Lower lobe of right lung (tissue), 2 donors: ENCODE data around the gene SF3A2. TPM values are rescaled to one million over a fixed set of nuclear protein-coding genes. Genes with fewer than 3 reads are reported as not detected.

ENCODE experiments used
- ATAC-seq, 2 donors: fragments of 200-7000 bp; cut with Tn5 transposase; one replicate each; pipeline ENCODE4 v1.9.1; 2020 to 2022; ENCODE audit warnings: mild to moderate bottlenecking in 2 of 2, moderate library complexity in 2 of 2
- DNase-seq: peaks from one replicate; pipeline ENCODE4 v3.0.0-alpha.2; 2020
- H3K27ac ChIP-seq: fragments of 200-600 bp; one replicate; pipeline ENCODE4 v1.8.0; 2022
- H3K27me3 ChIP-seq: fragments of 200-600 bp; one replicate; pipeline ENCODE4 v1.8.0; 2022; ENCODE audit warnings: low read depth
- H3K36me3 ChIP-seq: fragments of 200-600 bp; one replicate; pipeline ENCODE4 v1.8.0; 2022; ENCODE audit warnings: mild to moderate bottlenecking
- H3K4me1 ChIP-seq: fragments of 200-600 bp; one replicate; pipeline ENCODE4 v1.8.0; 2022
- H3K4me3 ChIP-seq: fragments of 200-600 bp; one replicate; pipeline ENCODE4 v1.8.0; 2022; ENCODE audit warnings: mild to moderate bottlenecking
- H3K9me3 ChIP-seq: fragments of 200-600 bp; one replicate; pipeline ENCODE4 v1.8.0; 2022
- CTCF ChIP-seq: fragments of 200-600 bp; IDR thresholded peaks from one replicate; pipeline ENCODE4 v1.8.0; 2022; ENCODE audit warnings: antibody characterized with exemption, mild to moderate bottlenecking
- intact Hi-C: fragments of 100-400 bp; cut with DNase I; formaldehyde crosslinking; loops from one replicate; pipeline ENCODE4 v1.11.0; 2022
- long read RNA-seq: library from polyadenylated mRNA; unstranded; transcript quantifications from one replicate; pipeline ENCODE4 v2.0.0, GENCODE V29; 2021
- total RNA-seq: library from RNA; stranded (reverse); fragmentation: NEBNext Ultra II Directional; extraction: Animal tissue kit (Norgen Biotek cat#: 25700); gene quantifications from one replicate; pipeline ENCODE4 v1.2.1, GENCODE V29; 2021
- donor health status: DM: no; HTN: yes; CAD: no; lungs with severe emphysema.

SF3A2 gene
- 55.6 TPM for total RNA-seq
- long read RNA-seq, transcript SF3A2-201 (9 exons, 1,963 nt) = major isoform, 18 of 41 reads
- long read RNA-seq, partial matches to known transcripts = 16 of 41 reads
- long read RNA-seq, other reads (novel, unspliced or antisense) = 7 of 41 reads

GRCh38 chr19:2236314-2237050, at the start of gene SF3A2, which contains the start of gene PLEKHJ1:
SF3A2 (plus strand) TSS chr19:2236824; CDS start chr19:2243419, 6,595 bp downstream.
PLEKHJ1 (minus strand) TSS chr19:2236329; CDS start chr19:2236248, 81 bp downstream.
- H3K27me3 ChIP-seq = no peaks in the 10 kb centered on the region
- ATAC-seq = peak; percentile 94 to 96
- intact Hi-C loops = no loop called here
- H3K36me3 ChIP-seq = peaks cover 25% of the 10 kb centered on the region
- peak; percentile 96 for DNase-seq
- peak within 1 kb of the TSS; percentile 99 for H3K27ac ChIP-seq
- no peaks in the 10 kb centered on the region for H3K9me3 ChIP-seq
- peak; percentile 97 for TF ChIP-seq CTCF
- H3K4me3 ChIP-seq = peak within 1 kb of the TSS; percentile 99
- peaks cover 58% of the 10 kb centered on the region for H3K4me1 ChIP-seq

GRCh38 chr19:2187159-2187558, 49.5 kb upstream of the SF3A2 start:
- Histone ChIP-seq H3K27ac (peak overlapping the region; percentile 75), H3K4me3 (peak overlapping the region; percentile 4), H3K36me3 (peaks cover 55% of the 10 kb centered on the region), H3K9me3 (no peaks in the 10 kb centered on the region), H3K27me3 (no peaks in the 10 kb centered on the region), H3K4me1 (peaks cover 61% of the 10 kb centered on the region)
- DNase-seq = no peak
- intact Hi-C loops = no loop called here
- TF ChIP-seq CTCF = no peak
- no peak for ATAC-seq

GRCh38 chr19:2188708-2189385, 47.8 kb upstream of the SF3A2 start:
- H3K4me1 ChIP-seq = peaks cover 50% of the 10 kb centered on the region
- no peaks in the 10 kb centered on the region for H3K27me3 ChIP-seq
- peak overlapping the region; percentile 4 for H3K27ac ChIP-seq
- no peak overlapping the region for H3K4me3 ChIP-seq
- peaks cover 62% of the 10 kb centered on the region for H3K36me3 ChIP-seq
- no peak for DNase-seq
- ATAC-seq = no peak
- intact Hi-C loops = no loop called here
- TF ChIP-seq CTCF = no peak
- H3K9me3 ChIP-seq = no peaks in the 10 kb centered on the region

GRCh38 chr19:2189880-2190279, 46.7 kb upstream of the SF3A2 start:
- H3K4me3 ChIP-seq = no peak overlapping the region
- no peak for TF ChIP-seq CTCF
- no peak overlapping the region for H3K27ac ChIP-seq
- DNase-seq = no peak
- intact Hi-C loops = no loop called here
- peaks cover 43% of the 10 kb centered on the region for H3K4me1 ChIP-seq
- no peaks in the 10 kb centered on the region for H3K9me3 ChIP-seq
- peaks cover 72% of the 10 kb centered on the region for H3K36me3 ChIP-seq
- no peaks in the 10 kb centered on the region for H3K27me3 ChIP-seq
- no peak for ATAC-seq

- H3K36me3 ChIP-seq = peaks cover 82% of the 10 kb centered on the region
Observed at GRCh38 chr19:2190848-2191455, 45.7 kb upstream of the SF3A2 start.

More at GRCh38 chr19:2190848-2191455, 45.7 kb upstream of the SF3A2 start:
- no peak overlapping the region for H3K4me3 ChIP-seq
- ATAC-seq (no peak), DNase-seq (no peak)
- TF ChIP-seq CTCF = no peak
- peaks cover 33% of the 10 kb centered on the region for H3K4me1 ChIP-seq
- no peak overlapping the region for H3K27ac ChIP-seq
- no peaks in the 10 kb centered on the region for H3K27me3 ChIP-seq
- intact Hi-C loops = no loop called here
- no peaks in the 10 kb centered on the region for H3K9me3 ChIP-seq
